Natural killer cell (primary cell): ENCODE measurements around the gene MARCHF6. TPM values are rescaled to one million over a fixed set of nuclear protein-coding genes. Genes with fewer than 3 reads are reported as not detected.
"Not testable (repeated sequence)": the region's sequence is repeated elsewhere in the genome, so short reads cannot be mapped to it uniquely, and the experiment has no call there.

Experiments
- ATAC-seq, 3 donors: fragments of 150-1000 bp in 2 of 3; fragments of 200-7000 bp in 1 of 3; cut with Tn5 transposase; 1 replicate in 1 of 3; 2 replicates in 2 of 3; pipeline ENCODE4 v1.10.0; 2021; ENCODE audit warnings: mild to moderate bottlenecking in 2 of 3, moderate library complexity in 2 of 3
- DNase-seq, 2 donors: peaks; one replicate each; pipeline versions ENCODE4 v3.0.0 to v3.0.0-alpha.2; 2013 to 2021; ENCODE audit warnings: mixed read lengths in 1 of 2
- H3K27ac ChIP-seq: one replicate; pipeline ENCODE4 v1.5.1; 2013; ENCODE audit warnings: mild to moderate bottlenecking, low read length
- H3K27me3 ChIP-seq: one replicate; pipeline ENCODE4 v1.6.1; 2013; ENCODE audit warnings: low read length; ENCODE audit not compliant: control insufficient read depth, insufficient read depth
- H3K36me3 ChIP-seq: one replicate; pipeline ENCODE4 v1.6.1; 2013; ENCODE audit warnings: low read length; ENCODE audit not compliant: control insufficient read depth, insufficient read depth
- H3K4me1 ChIP-seq: one replicate; pipeline ENCODE4 v1.6.1; 2013; ENCODE audit warnings: low read length; ENCODE audit not compliant: control insufficient read depth, insufficient read depth
- H3K4me3 ChIP-seq: one replicate; pipeline ENCODE4 v1.5.1; 2013; ENCODE audit warnings: low read length
- H3K9me3 ChIP-seq: one replicate; pipeline ENCODE4 v1.6.1; 2013; ENCODE audit warnings: low read length; ENCODE audit not compliant: control insufficient read depth, insufficient read depth
- H3K27ac Mint-ChIP-seq, 2 donors: one replicate each; pipeline ENCODE4 v1.8.0; 2022; ENCODE audit warnings: mild to moderate bottlenecking in 2 of 2, mixed read lengths in 2 of 2, moderate library complexity in 1 of 2
- H3K27me3 Mint-ChIP-seq, 2 donors: one replicate each; pipeline ENCODE4 v1.8.0; 2022; ENCODE audit warnings: low read depth in 2 of 2, mixed read lengths in 2 of 2
- H3K36me3 Mint-ChIP-seq: one replicate; pipeline ENCODE4 v1.8.0; 2022; ENCODE audit warnings: mixed read lengths
- H3K4me1 Mint-ChIP-seq, 2 donors: one replicate each; pipeline ENCODE4 v1.8.0; 2022; ENCODE audit warnings: mixed read lengths in 2 of 2
- H3K4me3 Mint-ChIP-seq: one replicate; pipeline ENCODE4 v1.8.0; 2022; ENCODE audit warnings: mild to moderate bottlenecking, moderate library complexity, mixed read lengths
- H3K9me3 Mint-ChIP-seq, 2 donors: one replicate each; pipeline ENCODE4 v1.8.0; 2022; ENCODE audit warnings: mixed read lengths in 2 of 2
- CTCF ChIP-seq: fragments of 200-600 bp; IDR thresholded peaks from one replicate; pipeline ENCODE4 v1.8.0; 2022; ENCODE audit warnings: antibody characterized with exemption
- WGBS: methylation state at CpG from one replicate; pipeline ENCODE4 v1.1.7; 2013; ENCODE audit warnings: missing lambda C conversion rate; ENCODE audit not compliant: insufficient coverage; 5-methylcytosine and 5-hydroxymethylcytosine counted together
- intact Hi-C: fragments of 100-400 bp; cut with micrococcal nuclease; formaldehyde crosslinking; loops from one replicate; pipeline ENCODE4 v1.14.2; 2022
- total RNA-seq, 4 donors: library from RNA; stranded (reverse); fragments of 120-200 nt in 1 of 4; gene quantifications; one replicate each; pipeline versions ENCODE4 v1.2.3 to v1.2.4, GENCODE V29; 2013 to 2022

MARCHF6 gene
- total RNA-seq, 3 donors from 2014 or later (not counting 1 experiment from before 2014, with no cell fraction given): 160 to 173 (median 164) TPM

- intact Hi-C loops: no loop called here
- Histone ChIP-seq H3K4me1 (peaks cover 8% of the 10 kb centered on the region), H3K27ac (no peak overlapping the region), H3K36me3 (no peaks in the 10 kb centered on the region), H3K27me3 (no peaks in the 10 kb centered on the region), H3K4me3 (no peak overlapping the region), H3K9me3 (no peaks in the 10 kb centered on the region)
- ATAC-seq (no peak), DNase-seq (no peak)
- Mint-ChIP-seq H3K36me3 (no peaks in the 10 kb centered on the region), H3K9me3 (peaks cover 0 to 2% of the 10 kb centered on the region in 2 donors), H3K27me3 (no peaks in the 10 kb centered on the region), H3K4me1 (peaks cover 67 to 73% of the 10 kb centered on the region in 2 donors), H3K27ac (peak overlapping the region in 1 of 2 donors; percentile 7), H3K4me3 (no peak overlapping the region)
- TF ChIP-seq CTCF: no peak
- WGBS: 80% methylated on average over 10 of the region's 11 CpGs
Measured at GRCh38 chr5:10366310-10367272, 13.1 kb downstream of the MARCHF6 start.

- WGBS: 100% methylated on average over 1 of the region's 1 CpG
- TF ChIP-seq CTCF: no peak
- Histone ChIP-seq H3K4me1 (peaks cover 8% of the 10 kb centered on the region), H3K9me3 (no peaks in the 10 kb centered on the region), H3K27ac (no peak overlapping the region), H3K27me3 (no peaks in the 10 kb centered on the region), H3K4me3 (no peak overlapping the region), H3K36me3 (no peaks in the 10 kb centered on the region)
- H3K4me3 Mint-ChIP-seq: no peak overlapping the region
- H3K4me1 Mint-ChIP-seq: peaks cover 66 to 68% of the 10 kb centered on the region in 2 donors
- peaks cover 0 to 2% of the 10 kb centered on the region in 2 donors for H3K9me3 Mint-ChIP-seq
- H3K27ac Mint-ChIP-seq: no peak overlapping the region
- H3K27me3 Mint-ChIP-seq: no peaks in the 10 kb centered on the region
- no peak for DNase-seq
- no peaks in the 10 kb centered on the region for H3K36me3 Mint-ChIP-seq
- no peak for ATAC-seq
- intact Hi-C loops: no loop called here
Measured at GRCh38 chr5:10367579-10367978, 14.1 kb downstream of the MARCHF6 start.

GRCh38 chr5:10370931-10371330, 17.4 kb downstream of the MARCHF6 start:
- Histone ChIP-seq H3K4me3 (no peak overlapping the region), H3K36me3 (no peaks in the 10 kb centered on the region), H3K9me3 (no peaks in the 10 kb centered on the region), H3K27me3 (no peaks in the 10 kb centered on the region), H3K27ac (no peak overlapping the region), H3K4me1 (peaks cover 29% of the 10 kb centered on the region)
- ATAC-seq: no peak
- peaks cover 76 to 77% of the 10 kb centered on the region in 2 donors for H3K4me1 Mint-ChIP-seq
- H3K36me3 Mint-ChIP-seq: no peaks in the 10 kb centered on the region
- intact Hi-C loops: no loop called here
- no peak overlapping the region for H3K4me3 Mint-ChIP-seq
- H3K27ac Mint-ChIP-seq: peak overlapping the region in 1 of 2 donors; percentile 62
- peaks cover 0 to 2% of the 10 kb centered on the region in 2 donors for H3K9me3 Mint-ChIP-seq
- H3K27me3 Mint-ChIP-seq: no peaks in the 10 kb centered on the region
- TF ChIP-seq CTCF: no peak
- no peak for DNase-seq
- WGBS: 100% methylated on average over 2 of the region's 2 CpGs

- H3K4me3 ChIP-seq, H3K27me3 ChIP-seq, H3K27ac ChIP-seq, H3K36me3 ChIP-seq, ATAC-seq, intact Hi-C loops, H3K4me3 Mint-ChIP-seq, H3K9me3 Mint-ChIP-seq, H3K27me3 Mint-ChIP-seq, H3K36me3 Mint-ChIP-seq, DNase-seq, H3K9me3 ChIP-seq: not testable (repeated sequence)
- Mint-ChIP-seq H3K4me1 (peaks cover 77 to 79% of the 10 kb centered on the region in 2 donors), H3K27ac (peak overlapping the region in 1 of 2 donors; percentile 62)
- 75% methylated on average over 2 of the region's 2 CpGs for WGBS
- H3K4me1 ChIP-seq: peaks cover 32% of the 10 kb centered on the region
Measured at GRCh38 chr5:10371369-10371768, 17.9 kb downstream of the MARCHF6 start.
